Gastroesophageal sphincter (tissue), 3 donors: ENCODE data around the gene TDRD6.

Experiments used
- CTCF ChIP-seq, 4 experiments: fragments of 200-600 bp in 2 of 4; fragments of 450-650 bp in 2 of 4; sonication (generic) in 1 of 4; IDR thresholded peaks; one replicate each; pipeline ENCODE4 v1.5.1; 2017 to 2019; ENCODE audit warnings: antibody characterized with exemption in 4 of 4, mild to moderate bottlenecking in 2 of 4, moderate library complexity in 2 of 4
- EP300 ChIP-seq: sonication (generic); formaldehyde crosslinking; IDR thresholded peaks from one replicate; pipeline ENCODE4 v1.6.1; 2017; ENCODE audit warnings: antibody characterized with exemption, mild to moderate bottlenecking
- POLR2A ChIP-seq, 2 donors: fragments of 450-650 bp; IDR thresholded peaks; one replicate each; pipeline ENCODE4 v1.6.1; 2017; ENCODE audit warnings: antibody characterized with exemption in 2 of 2, mild to moderate bottlenecking in 2 of 2, moderate library complexity in 1 of 2
- POLR2AphosphoS5 ChIP-seq: sonication (generic); formaldehyde crosslinking; IDR thresholded peaks from one replicate; pipeline ENCODE4 v1.6.1; 2017; ENCODE audit warnings: antibody characterized with exemption

GRCh38 chr6:46719099-46719498 is 31.4 kb downstream of the TDRD6 start:
- no peak for TF ChIP-seq POLR2A (IDR thresholded peaks at IDR 0.05)
- TF ChIP-seq CTCF (IDR thresholded peaks at IDR 0.05): no peak
- no peak for TF ChIP-seq POLR2AphosphoS5
- TF ChIP-seq EP300: no peak
